K562 (cell line): Measurements from ENCODE around the gene HCRTR1. TPM values are rescaled to one million over a fixed set of nuclear protein-coding genes. Genes with fewer than 3 reads are reported as not detected.

Experiments
- ARHGAP35 ChIP-seq: fragments of 450-650 bp; IDR thresholded peaks from 2 replicates; pipeline ENCODE4 v1.6.1; 2018; ENCODE audit not compliant: partially characterized antibody
- ATF6 ChIP-seq: sonication (generic); formaldehyde crosslinking; IDR thresholded peaks from 2 replicates; pipeline ENCODE4 v1.4.0; 2020; ENCODE audit warnings: mild to moderate bottlenecking, missing genetic modification reagents
- MIER1 ChIP-seq: fragments of 450-650 bp; IDR thresholded peaks from 2 replicates; pipeline ENCODE4 v1.6.1; 2016; ENCODE audit warnings: antibody characterized with exemption, mild to moderate bottlenecking, low read depth
- POLR2H ChIP-seq: IDR thresholded peaks from 2 replicates; pipeline ENCODE4 v1.6.1; 2016; ENCODE audit warnings: missing genetic modification characterization, low read depth, mild to moderate bottlenecking, control low read depth, missing compliant biosample characterization, moderate library complexity
- PRPF4 ChIP-seq: fragments of 200-400 bp; formaldehyde crosslinking; IDR thresholded peaks from one replicate; pipeline ENCODE4 v1.6.1; 2017; ENCODE audit warnings: low read length, low read depth, mild to moderate bottlenecking; ENCODE audit not compliant: insufficient read depth, poor library complexity, severe bottlenecking
- TCFL5 ChIP-seq: fragments of 250-450 bp; sonication (Bioruptor Pico); conservative IDR thresholded peaks from 2 replicates; pipeline ENCODE4 v1.6.1; 2021; ENCODE audit warnings: mild to moderate bottlenecking, moderate library complexity, matching md5 sums
- polyA plus RNA-seq, 8 experiments: library from polyadenylated mRNA; depleted of rRNA in 4 of 8; stranded (reverse) in 5 of 8; unstranded in 3 of 8; fragments of >200 nt; fragmentation: Nextera tagmentation in 2 of 8; fragmentation: Illumina TruSeq in 1 of 8; extraction: Ambion mirVana in 2 of 8; extraction: Trizol in 1 of 8; gene quantifications; 2 replicates each; pipeline versions ENCODE4 v1.2.1 to v1.2.3, GENCODE V29; 2011 to 2014; ENCODE audit warnings: inconsistent platforms in 1 of 8, missing spikeins in 1 of 8
- total RNA-seq, 7 experiments: library from RNA; depleted of rRNA in 6 of 7; stranded (reverse); fragments of >200 nt in 6 of 7; fragmentation: Illumina TruSeq in 2 of 7; extraction: Trizol in 2 of 7; gene quantifications; 2 replicates each; pipeline versions ENCODE4 v1.2.1 to v1.2.3, GENCODE V29; 2011 to 2021; ENCODE audit warnings: low replicate concordance in 1 of 7
- TF ChIP-seq, protein P1 (sequence below), 2 experiments: fragments of 450-650 bp in 1 of 2; sonication (generic) in 1 of 2; formaldehyde crosslinking in 1 of 2; IDR thresholded peaks; 2 replicates each; pipeline versions ENCODE4 v1.7.1 to v1.9.0; 2016 to 2022; ENCODE audit warnings: inconsistent platforms in 1 of 2, mild to moderate bottlenecking in 1 of 2, missing genetic modification reagents in 1 of 2

The HCRTR1 gene
- total and polyA plus RNA-seq, 9 of the 15 experiments (the other 6 are each of a cell fraction or from before 2014, with no cell fraction given): not detected

GRCh38 chr1:31609514-31610118 is 7.9 kb upstream of the HCRTR1 start (continued):
- TF ChIP-seq, protein P1, sequence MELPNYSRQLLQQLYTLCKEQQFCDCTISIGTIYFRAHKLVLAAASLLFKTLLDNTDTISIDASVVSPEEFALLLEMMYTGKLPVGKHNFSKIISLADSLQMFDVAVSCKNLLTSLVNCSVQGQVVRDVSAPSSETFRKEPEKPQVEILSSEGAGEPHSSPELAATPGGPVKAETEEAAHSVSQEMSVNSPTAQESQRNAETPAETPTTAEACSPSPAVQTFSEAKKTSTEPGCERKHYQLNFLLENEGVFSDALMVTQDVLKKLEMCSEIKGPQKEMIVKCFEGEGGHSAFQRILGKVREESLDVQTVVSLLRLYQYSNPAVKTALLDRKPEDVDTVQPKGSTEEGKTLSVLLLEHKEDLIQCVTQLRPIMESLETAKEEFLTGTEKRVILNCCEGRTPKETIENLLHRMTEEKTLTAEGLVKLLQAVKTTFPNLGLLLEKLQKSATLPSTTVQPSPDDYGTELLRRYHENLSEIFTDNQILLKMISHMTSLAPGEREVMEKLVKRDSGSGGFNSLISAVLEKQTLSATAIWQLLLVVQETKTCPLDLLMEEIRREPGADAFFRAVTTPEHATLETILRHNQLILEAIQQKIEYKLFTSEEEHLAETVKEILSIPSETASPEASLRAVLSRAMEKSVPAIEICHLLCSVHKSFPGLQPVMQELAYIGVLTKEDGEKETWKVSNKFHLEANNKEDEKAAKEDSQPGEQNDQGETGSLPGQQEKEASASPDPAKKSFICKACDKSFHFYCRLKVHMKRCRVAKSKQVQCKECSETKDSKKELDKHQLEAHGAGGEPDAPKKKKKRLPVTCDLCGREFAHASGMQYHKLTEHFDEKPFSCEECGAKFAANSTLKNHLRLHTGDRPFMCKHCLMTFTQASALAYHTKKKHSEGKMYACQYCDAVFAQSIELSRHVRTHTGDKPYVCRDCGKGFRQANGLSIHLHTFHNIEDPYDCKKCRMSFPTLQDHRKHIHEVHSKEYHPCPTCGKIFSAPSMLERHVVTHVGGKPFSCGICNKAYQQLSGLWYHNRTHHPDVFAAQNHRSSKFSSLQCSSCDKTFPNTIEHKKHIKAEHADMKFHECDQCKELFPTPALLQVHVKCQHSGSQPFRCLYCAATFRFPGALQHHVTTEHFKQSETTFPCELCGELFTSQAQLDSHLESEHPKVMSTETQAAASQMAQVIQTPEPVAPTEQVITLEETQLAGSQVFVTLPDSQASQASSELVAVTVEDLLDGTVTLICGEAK (IDR thresholded peaks at IDR 0.05): no peak
- TF ChIP-seq, protein P1 (CRISPR knock-in tag; IDR thresholded peaks at IDR 0.05): no peak
- no peak for TF ChIP-seq TCFL5 (CRISPR knock-in tag)
- no peak for TF ChIP-seq ATF6
- no peak for TF ChIP-seq ARHGAP35
- no peak for TF ChIP-seq MIER1
- TF ChIP-seq PRPF4: no peak
- TF ChIP-seq POLR2H: no peak
